ENCODE measurements around the gene UNC5C.

- TF ChIP-seq CTCF (conservative IDR thresholded peaks at IDR 0.05 in 1 of 2, IDR thresholded peaks at IDR 0.05 in 1 of 2; ENCODE audit: low read depth in 1 of 2, low read length in 2 of 2) (no peak), EZH2 (IDR thresholded peaks at IDR 0.05; ENCODE audit: low read length, missing control alignments) (no peak)
These were observed 161.1 kb downstream of the UNC5C start for GRCh38 chr4:95387719-95388118.

Data from fibroblast of lung (primary cell).